Uterus (tissue), 4 donors: ENCODE data around the gene ZNF679. TPM values are rescaled to one million over a fixed set of nuclear protein-coding genes. Genes with fewer than 3 reads are reported as not detected.
"Not testable (repeated sequence)": the region's sequence is repeated elsewhere in the genome, so short reads cannot be mapped to it uniquely, and the experiment has no call there.

Experiments
- DNase-seq, 2 donors: peaks; one replicate each; pipeline ENCODE4 v3.0.0-alpha.2; 2019 to 2020
- H3K27ac ChIP-seq, 2 donors: fragments of 200-600 bp; sonication (generic); 1 replicate in 1 of 2; 2 replicates in 1 of 2; pipeline ENCODE4 v1.5.1; 2016 to 2018
- H3K27me3 ChIP-seq, 2 donors: fragments of 200-600 bp; sonication (generic); one replicate each; pipeline ENCODE4 v1.5.1; 2018 to 2019; ENCODE audit warnings: control low read depth in 1 of 2
- H3K36me3 ChIP-seq, 2 donors: fragments of 200-600 bp; sonication (generic); one replicate each; pipeline ENCODE4 v1.5.1; 2019; ENCODE audit warnings: control low read depth in 1 of 2
- H3K4me1 ChIP-seq, 2 donors: fragments of 200-600 bp; sonication (generic); one replicate each; pipeline ENCODE4 v1.5.1; 2018 to 2019; ENCODE audit warnings: control low read depth in 1 of 2
- H3K4me3 ChIP-seq, 2 donors: fragments of 200-600 bp; sonication (generic); 1 replicate in 1 of 2; 2 replicates in 1 of 2; pipeline ENCODE4 v1.5.1; 2018 to 2019; ENCODE audit warnings: mild to moderate bottlenecking in 1 of 2
- H3K9me3 ChIP-seq, 2 donors: fragments of 200-600 bp; sonication (generic); one replicate each; pipeline ENCODE4 v1.5.1; 2019; ENCODE audit warnings: control low read depth in 1 of 2
- POLR2A ChIP-seq, 2 donors: fragments of 450-650 bp; IDR thresholded peaks; one replicate each; pipeline ENCODE4 v1.6.1; 2016; ENCODE audit warnings: antibody characterized with exemption in 2 of 2, mild to moderate bottlenecking in 1 of 2, moderate library complexity in 1 of 2
- intact Hi-C: fragments of 100-400 bp; cut with DNase I; formaldehyde crosslinking; loops from one replicate; pipeline ENCODE4 v1.15.1; 2023; ENCODE audit warnings: low total_unique reads
- total RNA-seq, 4 donors: library from RNA; depleted of rRNA in 3 of 4; stranded (reverse); fragments of >200 nt in 3 of 4; gene quantifications; one replicate each; pipeline versions ENCODE4 v1.1.0 to v1.2.4, GENCODE V29; 2014 to 2023
- TF ChIP-seq, protein P1 (sequence below), 4 experiments: fragments of 200-600 bp in 2 of 4; fragments of 450-650 bp in 2 of 4; sonication (generic) in 2 of 4; IDR thresholded peaks; one replicate each; pipeline ENCODE4 v1.5.1; 2016 to 2019; ENCODE audit warnings: antibody characterized with exemption in 4 of 4, mild to moderate bottlenecking in 2 of 4, moderate library complexity in 1 of 4
- donor health status: DM: yes; HTN: yes; CAD: no.

The ZNF679 gene
- total RNA-seq, 4 donors from 2014 or later, result not detected

DNA sequence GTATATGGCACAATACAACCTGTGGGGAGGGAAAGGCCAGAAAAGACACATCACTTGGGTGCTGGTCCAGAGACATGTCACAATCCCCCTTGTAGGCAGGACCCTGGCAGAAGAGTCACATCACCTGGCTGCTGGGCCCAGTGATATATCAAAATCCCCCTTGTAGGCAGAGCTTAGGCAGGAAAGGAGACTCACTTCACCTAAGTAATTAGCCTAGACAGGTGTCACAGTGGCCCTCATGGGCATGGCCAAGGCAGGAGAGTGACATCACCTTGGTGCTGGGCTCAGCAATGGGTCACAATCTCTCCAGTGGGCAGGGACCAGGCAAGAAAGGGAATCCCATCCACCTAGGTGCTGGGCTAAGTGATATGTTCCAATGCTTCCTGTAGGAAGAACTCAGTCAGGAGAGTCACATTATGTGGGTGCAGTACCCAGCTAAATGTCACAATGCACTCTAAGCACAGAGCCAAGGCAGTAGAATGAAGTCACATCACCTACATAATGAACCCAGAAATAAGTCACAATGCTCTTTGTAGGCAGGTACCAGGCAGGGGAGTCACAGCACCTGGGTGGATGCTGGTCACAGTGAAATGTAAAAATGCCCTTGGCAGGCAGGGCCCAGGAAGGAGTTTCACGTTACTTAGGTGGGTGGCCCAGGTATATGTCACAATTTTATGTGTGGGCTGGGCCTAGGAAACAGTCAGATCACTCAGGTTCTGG is 66.6 kb downstream of the ZNF679 start:
- H3K36me3 ChIP-seq, result no peaks in the 10 kb centered on the region
- intact Hi-C loops, result no loop called here
- no peak overlapping the region for H3K27ac ChIP-seq
- H3K4me1 ChIP-seq, result no peaks in the 10 kb centered on the region
- no peaks in the 10 kb centered on the region for H3K27me3 ChIP-seq
- no peak overlapping the region for H3K4me3 ChIP-seq
- no peaks in the 10 kb centered on the region for H3K9me3 ChIP-seq
- no peak for DNase-seq
- no peak for TF ChIP-seq POLR2A (IDR thresholded peaks at IDR 0.05)
- TF ChIP-seq, protein P1, sequence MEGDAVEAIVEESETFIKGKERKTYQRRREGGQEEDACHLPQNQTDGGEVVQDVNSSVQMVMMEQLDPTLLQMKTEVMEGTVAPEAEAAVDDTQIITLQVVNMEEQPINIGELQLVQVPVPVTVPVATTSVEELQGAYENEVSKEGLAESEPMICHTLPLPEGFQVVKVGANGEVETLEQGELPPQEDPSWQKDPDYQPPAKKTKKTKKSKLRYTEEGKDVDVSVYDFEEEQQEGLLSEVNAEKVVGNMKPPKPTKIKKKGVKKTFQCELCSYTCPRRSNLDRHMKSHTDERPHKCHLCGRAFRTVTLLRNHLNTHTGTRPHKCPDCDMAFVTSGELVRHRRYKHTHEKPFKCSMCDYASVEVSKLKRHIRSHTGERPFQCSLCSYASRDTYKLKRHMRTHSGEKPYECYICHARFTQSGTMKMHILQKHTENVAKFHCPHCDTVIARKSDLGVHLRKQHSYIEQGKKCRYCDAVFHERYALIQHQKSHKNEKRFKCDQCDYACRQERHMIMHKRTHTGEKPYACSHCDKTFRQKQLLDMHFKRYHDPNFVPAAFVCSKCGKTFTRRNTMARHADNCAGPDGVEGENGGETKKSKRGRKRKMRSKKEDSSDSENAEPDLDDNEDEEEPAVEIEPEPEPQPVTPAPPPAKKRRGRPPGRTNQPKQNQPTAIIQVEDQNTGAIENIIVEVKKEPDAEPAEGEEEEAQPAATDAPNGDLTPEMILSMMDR (IDR thresholded peaks at IDR 0.05), result no peak

DNA sequence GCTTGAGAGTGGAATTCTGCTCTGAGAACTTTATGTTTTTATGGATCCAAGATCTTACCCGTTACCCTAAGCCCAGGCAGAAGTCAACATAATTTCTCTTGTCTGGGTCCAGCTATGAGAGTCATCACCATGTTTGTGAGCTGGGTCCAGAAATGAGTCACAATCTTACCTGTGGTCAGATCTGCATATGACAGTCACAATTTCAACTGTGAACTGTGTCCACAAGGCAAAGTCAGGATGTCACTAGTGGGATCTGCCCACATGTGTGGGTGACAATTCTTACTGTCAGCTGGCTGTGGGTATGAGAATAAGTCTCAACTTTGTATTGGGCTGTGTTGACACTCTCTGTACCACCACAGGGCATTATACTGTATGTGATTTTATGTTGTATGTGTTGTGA is 69.1 kb downstream of the ZNF679 start:
- H3K36me3 ChIP-seq, H3K4me1 ChIP-seq, intact Hi-C loops, H3K27me3 ChIP-seq, H3K4me3 ChIP-seq, H3K9me3 ChIP-seq, H3K27ac ChIP-seq, DNase-seq: not testable (repeated sequence)

DNA sequence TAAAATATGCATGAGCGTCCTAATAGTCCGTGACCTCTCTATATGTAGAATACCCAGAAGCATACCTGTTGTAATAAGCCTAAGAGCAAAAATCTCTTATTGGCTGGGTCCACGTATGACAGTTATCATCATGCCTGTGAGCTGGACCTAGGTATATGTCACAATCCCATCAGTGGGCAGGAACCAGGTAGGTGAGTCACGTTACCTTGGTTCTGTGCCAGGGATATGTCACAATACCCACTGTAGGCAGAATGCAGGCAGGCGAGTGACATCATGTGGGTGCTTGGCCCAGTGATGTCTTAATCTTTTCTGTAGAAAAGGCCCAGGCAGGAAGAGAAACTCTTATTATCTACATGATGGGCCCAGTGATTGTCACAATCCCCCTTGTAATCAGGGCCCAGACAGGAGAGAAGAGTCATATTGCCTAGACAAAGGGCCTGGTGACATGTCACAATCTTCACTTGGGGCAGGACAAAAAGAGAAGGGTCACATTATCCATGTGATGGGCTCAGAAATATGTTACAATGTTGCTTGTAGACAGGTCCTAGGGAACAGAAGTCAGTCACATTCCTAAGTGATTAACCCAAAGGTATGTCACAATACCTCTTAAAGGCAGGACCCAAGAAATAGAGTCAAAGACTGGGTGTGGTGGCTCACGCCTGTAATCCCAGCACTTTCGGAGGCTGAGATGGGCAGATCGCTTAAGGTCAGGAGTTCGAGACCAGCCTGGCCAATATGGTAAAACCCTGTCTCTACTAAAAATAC is 72.5 kb downstream of the ZNF679 start:
- Histone ChIP-seq H3K36me3 (no peaks in the 10 kb centered on the region), H3K4me1 (no peaks in the 10 kb centered on the region), H3K9me3 (no peaks in the 10 kb centered on the region), H3K4me3 (no peak overlapping the region), H3K27ac (no peak overlapping the region), H3K27me3 (no peaks in the 10 kb centered on the region)
- DNase-seq, result no peak
- no peak for TF ChIP-seq POLR2A (IDR thresholded peaks at IDR 0.05)
- TF ChIP-seq, protein P1 (IDR thresholded peaks at IDR 0.05), result no peak
- intact Hi-C loops, result no loop called here

DNA sequence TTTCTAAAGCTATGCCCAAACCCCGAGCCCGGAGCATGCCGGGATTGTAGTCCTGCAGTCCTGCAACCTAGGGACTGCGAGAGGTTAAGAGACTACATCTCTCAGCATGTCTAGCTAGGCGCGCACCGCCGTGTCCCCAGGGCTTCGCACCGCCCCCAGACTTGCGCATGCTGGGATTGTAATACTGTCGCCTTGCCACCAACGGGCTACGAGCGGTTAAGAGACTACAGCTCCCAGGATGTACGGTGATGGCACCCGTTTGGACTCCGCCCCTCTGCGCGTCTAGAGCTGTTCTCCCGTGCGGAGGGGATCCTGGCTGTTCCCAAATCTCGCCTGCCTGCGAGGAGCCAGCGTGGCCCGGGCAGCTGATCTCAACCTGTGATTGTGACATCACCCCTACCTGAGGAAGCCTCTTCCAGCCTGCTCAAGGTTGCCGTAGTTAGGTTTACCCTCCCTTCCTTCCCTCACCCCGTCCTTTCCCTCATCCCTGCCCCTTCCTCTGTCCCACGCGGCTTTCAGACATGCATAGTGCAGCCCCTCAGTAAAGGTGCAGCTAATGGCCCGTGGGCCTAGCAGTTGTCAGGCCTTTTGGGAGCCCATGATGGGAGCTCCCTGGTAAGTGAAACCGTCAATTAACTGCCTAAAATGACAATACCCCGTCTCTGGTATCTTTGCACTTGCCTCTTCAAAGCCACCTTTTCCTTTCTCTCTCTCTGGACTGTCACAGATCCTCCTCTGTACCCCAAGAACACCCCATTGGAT is 79.2 kb downstream of the ZNF679 start:
- Histone ChIP-seq H3K4me3 (peak overlapping the region; percentile 51 to 69), H3K36me3 (no peaks in the 10 kb centered on the region), H3K27ac (peak overlapping the region; percentile 92 to 94), H3K4me1 (no peaks in the 10 kb centered on the region), H3K9me3 (no peaks in the 10 kb centered on the region), H3K27me3 (no peaks in the 10 kb centered on the region)
- intact Hi-C loops, result no loop called here
- TF ChIP-seq, protein P1 (IDR thresholded peaks at IDR 0.05), result peak in 2 of 4 experiments; percentile 5 to 35
- TF ChIP-seq POLR2A (IDR thresholded peaks at IDR 0.05), result peak; percentile 27 to 53
- peak; percentile 87 to 90 for DNase-seq

DNA sequence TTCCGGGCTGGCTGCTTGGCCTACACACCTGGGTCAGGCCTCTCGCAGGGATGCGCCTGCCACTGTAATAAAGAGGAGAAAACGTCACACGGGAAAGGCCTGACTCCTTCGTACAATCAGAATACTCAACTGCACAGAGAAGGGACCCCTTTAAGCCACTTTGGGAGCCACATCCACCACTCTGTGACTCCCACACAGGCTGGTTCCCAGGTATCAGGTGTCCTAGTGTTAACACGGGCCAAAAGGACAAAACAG is 79.7 kb downstream of the ZNF679 start:
- intact Hi-C loops, result no loop called here

More for the DNA sequence above, 79.7 kb downstream of the ZNF679 start:
- H3K4me1 ChIP-seq, result no peaks in the 10 kb centered on the region
- no peaks in the 10 kb centered on the region for H3K9me3 ChIP-seq
- no peaks in the 10 kb centered on the region for H3K27me3 ChIP-seq
- no peak for DNase-seq
- peak overlapping the region; percentile 51 to 69 for H3K4me3 ChIP-seq
- H3K27ac ChIP-seq, result peak overlapping the region; percentile 92 to 94
- H3K36me3 ChIP-seq, result no peaks in the 10 kb centered on the region
- TF ChIP-seq, protein P1 (IDR thresholded peaks at IDR 0.05), result no peak
- no peak for TF ChIP-seq POLR2A (IDR thresholded peaks at IDR 0.05)
